Esophagus muscularis mucosa (tissue), 4 donors: Measurements from ENCODE around the gene PREP. TPM values are rescaled to one million over a fixed set of nuclear protein-coding genes. Genes with fewer than 3 reads are reported as not detected.

Experiments
- DNase-seq: peaks from one replicate; pipeline ENCODE4 v3.0.0-alpha.2; 2017; ENCODE audit errors: extremely low spot score
- H3K27ac ChIP-seq, 4 donors: fragments of 200-600 bp; sonication (generic); replicated peaks in 1 of 4; 1 replicate in 3 of 4; 2 replicates in 1 of 4; pipeline ENCODE4 v1.5.1; 2016 to 2019; ENCODE audit warnings: mild to moderate bottlenecking in 1 of 4
- H3K27me3 ChIP-seq, 4 donors: fragments of 200-600 bp; sonication (generic); one replicate each; pipeline versions ENCODE4 v1.5.1 to v1.6.0; 2016 to 2019
- H3K36me3 ChIP-seq, 4 donors: fragments of 200-600 bp; sonication (generic); one replicate each; pipeline ENCODE4 v1.5.1; 2016 to 2019
- H3K4me1 ChIP-seq, 4 donors: fragments of 200-600 bp; sonication (generic); one replicate each; pipeline ENCODE4 v1.5.1; 2016 to 2019
- H3K4me3 ChIP-seq, 4 donors: fragments of 200-600 bp; sonication (generic); 1 replicate in 2 of 4; 2 replicates in 2 of 4; pipeline ENCODE4 v1.5.1; 2016 to 2019; ENCODE audit warnings: mild to moderate bottlenecking in 4 of 4, moderate library complexity in 1 of 4
- H3K9me3 ChIP-seq, 4 donors: fragments of 200-600 bp; sonication (generic); 1 replicate in 3 of 4; 2 replicates in 1 of 4; pipeline ENCODE4 v1.5.1; 2016 to 2019
- CTCF ChIP-seq, 3 experiments: fragments of 200-600 bp in 2 of 3; fragments of 450-650 bp in 1 of 3; sonication (generic) in 2 of 3; IDR thresholded peaks; one replicate each; pipeline ENCODE4 v1.5.1; 2017 to 2019; ENCODE audit warnings: antibody characterized with exemption in 3 of 3, mild to moderate bottlenecking in 2 of 3, moderate library complexity in 1 of 3
- EP300 ChIP-seq: sonication (generic); formaldehyde crosslinking; IDR thresholded peaks from one replicate; pipeline ENCODE4 v1.6.1; 2017; ENCODE audit warnings: antibody characterized with exemption
- POLR2A ChIP-seq: fragments of 450-650 bp; IDR thresholded peaks from one replicate; pipeline ENCODE4 v1.6.1; 2017; ENCODE audit warnings: antibody characterized with exemption, moderate library complexity, mild to moderate bottlenecking, low read depth
- POLR2AphosphoS5 ChIP-seq, 2 donors: sonication (generic); formaldehyde crosslinking; IDR thresholded peaks; one replicate each; pipeline ENCODE4 v1.6.1; 2017; ENCODE audit warnings: antibody characterized with exemption in 2 of 2
- WGBS: methylation state at CpG from one replicate; pipeline ENCODE4 v1.1.5; 2018; 5-methylcytosine and 5-hydroxymethylcytosine counted together
- intact Hi-C: fragments of 100-400 bp; cut with DNase I; formaldehyde crosslinking; loops from one replicate; pipeline ENCODE4 v1.15.1; 2023
- total RNA-seq, 4 donors: library from RNA; depleted of rRNA; stranded (reverse); fragments of >200 nt; gene quantifications; one replicate each; pipeline versions ENCODE4 v1.1.0 to v1.2.1, GENCODE V29; 2016

PREP gene
- total RNA-seq, 4 donors from 2014 or later: 17.9 to 21.6 (median 19.0) TPM

- TF ChIP-seq POLR2AphosphoS5 (IDR thresholded peaks at IDR 0.05): no peak
- Histone ChIP-seq H3K4me1 (no peaks in the 10 kb centered on the region), H3K27ac (no peak overlapping the region), H3K4me3 (no peak overlapping the region), H3K36me3 (peaks cover 10 to 35% (median 24%) of the 10 kb centered on the region in 4 donors), H3K27me3 (no peaks in the 10 kb centered on the region), H3K9me3 (no peaks in the 10 kb centered on the region)
- intact Hi-C loops: loop anchor here (2.0 kb wide), 1 partner anchor 59 kb away; no protein-coding TSS in a partner anchor
- 98% methylated on average over 6 of the region's 6 CpGs for WGBS
- DNase-seq: no peak
These were observed 11.2 kb downstream of the PREP start for GRCh38 chr6:105391705-105392104.

DNA sequence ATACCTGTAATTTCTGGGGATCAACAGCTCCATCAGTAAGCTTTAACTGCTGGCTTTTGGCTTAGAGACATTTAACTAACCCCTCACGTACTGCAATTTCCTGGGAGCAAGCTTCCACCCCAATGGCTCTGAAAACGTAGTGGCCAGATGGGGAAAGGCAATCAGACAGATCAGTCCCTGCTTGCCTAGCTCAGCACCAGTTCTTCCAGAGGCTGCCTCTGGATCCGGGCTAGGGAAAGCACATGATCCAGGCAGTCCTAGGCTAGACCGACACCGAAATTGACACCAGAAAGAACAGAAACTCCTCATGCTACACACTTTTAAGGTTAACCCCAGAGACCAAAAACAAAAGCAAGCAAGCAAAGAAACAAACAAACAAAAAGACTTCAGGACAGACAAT, 13.3 kb downstream of the PREP start:
- Histone ChIP-seq H3K9me3 (no peaks in the 10 kb centered on the region), H3K4me3 (no peak overlapping the region), H3K4me1 (no peaks in the 10 kb centered on the region), H3K36me3 (peaks cover 0 to 17% (median 7%) of the 10 kb centered on the region in 4 donors), H3K27ac (no peak overlapping the region), H3K27me3 (no peaks in the 10 kb centered on the region)
- no peak for DNase-seq
- intact Hi-C loops: no loop called here
- 70% methylated on average over 5 of the region's 5 CpGs for WGBS
- TF ChIP-seq EP300 (no peak), POLR2A (no peak), CTCF (IDR thresholded peaks at IDR 0.05) (no peak), POLR2AphosphoS5 (IDR thresholded peaks at IDR 0.05) (no peak)

GRCh38 chr6:105388392-105388791, 14.5 kb downstream of the PREP start:
- H3K9me3 ChIP-seq: no peaks in the 10 kb centered on the region
- WGBS: 82% methylated on average over 6 of the region's 6 CpGs
- no peak overlapping the region for H3K27ac ChIP-seq
- no peak overlapping the region for H3K4me3 ChIP-seq
- no peaks in the 10 kb centered on the region for H3K27me3 ChIP-seq
- intact Hi-C loops: no loop called here
- TF ChIP-seq POLR2AphosphoS5 (IDR thresholded peaks at IDR 0.05) (no peak), EP300 (no peak), CTCF (IDR thresholded peaks at IDR 0.05) (no peak), POLR2A (no peak)
- H3K36me3 ChIP-seq: peaks cover 0 to 19% (median 9%) of the 10 kb centered on the region in 4 donors
- DNase-seq: no peak
- H3K4me1 ChIP-seq: peaks cover 1 to 3% (median 2%) of the 10 kb centered on the region in 4 donors

GRCh38 chr6:105384004-105384403, 18.9 kb downstream of the PREP start:
- TF ChIP-seq POLR2AphosphoS5 (IDR thresholded peaks at IDR 0.05) (no peak), POLR2A (no peak), CTCF (IDR thresholded peaks at IDR 0.05) (no peak), EP300 (no peak)
- H3K27ac ChIP-seq: no peak overlapping the region
- H3K36me3 ChIP-seq: peaks cover 0 to 12% (median 5%) of the 10 kb centered on the region in 4 donors
- H3K27me3 ChIP-seq: no peaks in the 10 kb centered on the region
- intact Hi-C loops: no loop called here
- no peaks in the 10 kb centered on the region for H3K9me3 ChIP-seq
- no peak overlapping the region for H3K4me3 ChIP-seq
- 95% methylated on average over 6 of the region's 6 CpGs for WGBS
- no peak for DNase-seq
- peaks cover 7 to 16% (median 13%) of the 10 kb centered on the region in 4 donors for H3K4me1 ChIP-seq

DNA sequence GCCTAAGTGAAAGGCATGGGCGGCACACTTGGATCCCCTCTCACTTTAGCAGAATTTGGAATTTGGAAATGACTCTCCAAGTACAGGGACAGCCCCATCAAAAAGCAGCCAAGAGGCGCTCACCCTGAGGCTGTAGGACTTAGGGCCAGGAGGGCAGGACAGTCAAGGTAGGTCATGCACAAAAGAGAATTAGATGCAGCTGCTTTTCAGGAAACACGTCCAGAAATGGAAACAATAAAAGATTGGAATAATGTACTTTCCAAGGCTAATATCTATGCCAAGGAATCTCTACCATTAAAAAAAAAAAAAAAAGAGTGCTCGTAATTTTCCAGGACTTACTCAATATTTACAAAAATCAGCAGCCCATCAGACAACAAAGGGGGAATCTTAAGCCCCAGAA, 19.9 kb downstream of the PREP start:
- 74% methylated on average over 4 of the region's 4 CpGs for WGBS
- intact Hi-C loops: no loop called here
- no peak overlapping the region for H3K4me3 ChIP-seq

More for the DNA sequence above, 19.9 kb downstream of the PREP start:
- no peak for DNase-seq
- H3K4me1 ChIP-seq: peaks cover 7 to 16% (median 13%) of the 10 kb centered on the region in 4 donors
- peaks cover 0 to 12% (median 5%) of the 10 kb centered on the region in 4 donors for H3K36me3 ChIP-seq
- no peak overlapping the region for H3K27ac ChIP-seq
- TF ChIP-seq CTCF (IDR thresholded peaks at IDR 0.05) (no peak), EP300 (no peak), POLR2A (no peak), POLR2AphosphoS5 (IDR thresholded peaks at IDR 0.05) (no peak)
- H3K27me3 ChIP-seq: no peaks in the 10 kb centered on the region
- H3K9me3 ChIP-seq: no peaks in the 10 kb centered on the region
